Activated T-helper 9 cell treated with anti-CD3 and anti-CD28 coated beads, Interleukin-2, amount 50 U/mL, for 16 hours (primary cell): ENCODE measurements around the gene ALKBH6.
"Not testable (repeated sequence)": the region's sequence is repeated elsewhere in the genome, so short reads cannot be mapped to it uniquely, and the experiment has no call there.

Experiments
- DNase-seq: peaks from one replicate; pipeline ENCODE4 v3.0.0-alpha.2; 2020; ENCODE audit warnings: low read depth

The ALKBH6 gene

GRCh38 chr19:36014012-36014924 lies at the start of gene ALKBH6:
TSS of gene ALKBH6 (minus strand) at chr19:36014213. CDS start at chr19:36013397, 816 bp downstream.
- DNase-seq, result peak; percentile 99

- DNase-seq, result no peak
These were observed 47.4 kb upstream of the ALKBH6 start for GRCh38 chr19:36061367-36061766.

GRCh38 chr19:36060430-36060829 lies 46.4 kb upstream of the ALKBH6 start:
- no peak for DNase-seq

DNA sequence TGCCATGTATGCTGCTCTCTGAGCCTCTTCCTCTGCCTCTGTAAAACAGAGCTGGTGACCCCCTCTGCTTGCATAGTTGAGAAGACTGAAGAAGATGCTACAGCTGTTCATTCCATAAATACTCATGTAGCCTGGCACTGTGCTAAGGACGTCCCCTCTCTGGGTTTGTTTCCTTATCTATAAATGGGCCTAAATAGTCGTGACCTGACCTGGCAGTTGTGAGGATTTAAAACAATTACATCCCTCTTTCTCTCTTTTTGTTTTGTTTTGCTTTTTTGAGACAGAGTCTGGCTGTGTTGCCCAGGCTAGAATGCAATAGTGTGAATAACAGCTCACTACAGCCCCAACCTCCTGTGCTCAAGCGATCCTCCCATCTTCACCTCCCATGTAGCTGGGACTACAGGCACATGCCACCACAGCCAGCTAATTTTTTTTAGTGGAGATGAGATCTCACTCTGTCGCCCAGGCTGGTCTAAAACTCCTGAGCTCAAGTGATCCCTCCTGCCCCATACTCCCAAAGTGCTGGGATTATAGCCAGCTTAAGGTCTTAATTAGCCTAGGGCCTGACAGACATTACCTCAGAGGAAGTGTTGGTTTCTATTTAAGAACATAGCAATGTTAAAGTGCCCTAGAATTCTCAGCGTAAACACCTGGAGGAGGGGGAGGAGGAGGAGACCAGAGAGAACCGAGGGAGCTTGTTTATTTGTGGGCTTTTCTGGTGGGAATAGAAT lies 45.3 kb upstream of the ALKBH6 start:
- DNase-seq, result no peak

DNA sequence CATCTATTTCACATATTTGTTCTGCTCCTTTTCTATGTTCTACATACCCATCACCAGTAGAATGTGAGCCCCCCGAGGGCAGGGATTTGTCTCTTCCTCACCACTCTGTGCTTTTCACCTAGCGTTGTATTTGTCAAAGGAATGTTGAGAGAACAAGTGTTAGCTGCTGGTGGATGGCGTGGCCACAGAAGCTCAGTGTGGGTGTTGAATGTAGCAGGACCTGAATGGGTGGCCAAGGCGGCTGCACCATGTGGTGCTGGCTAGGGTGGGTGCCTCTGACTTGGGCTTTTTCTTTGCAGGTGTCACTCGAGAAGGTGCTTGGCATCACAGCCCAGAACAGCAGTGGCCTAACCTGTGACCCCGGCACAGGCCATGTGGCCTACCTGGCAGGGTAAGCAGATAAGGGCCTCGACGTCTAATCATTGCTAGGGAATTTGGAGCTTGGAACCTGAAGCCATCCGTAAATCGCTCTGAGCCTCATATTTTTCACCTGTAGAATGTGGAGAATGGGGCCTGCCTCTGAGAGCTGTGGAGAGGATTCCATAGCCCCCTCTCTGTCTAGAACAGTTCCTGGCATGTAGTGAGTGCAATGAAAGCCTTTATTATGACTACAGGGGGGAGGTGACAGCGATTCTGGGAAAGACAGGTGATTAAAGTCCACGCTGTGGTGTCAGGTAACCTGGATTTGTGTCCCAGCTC lies 44.6 kb upstream of the ALKBH6 start:
- no peak for DNase-seq

- peak; percentile 91 for DNase-seq
These were observed 41.0 kb upstream of the ALKBH6 start, which contains the start of gene WDR62 for GRCh38 chr19:36054733-36055686. TSS of gene WDR62 (plus strand) at chr19:36054897. CDS start at chr19:36054972, 75 bp downstream.

DNA sequence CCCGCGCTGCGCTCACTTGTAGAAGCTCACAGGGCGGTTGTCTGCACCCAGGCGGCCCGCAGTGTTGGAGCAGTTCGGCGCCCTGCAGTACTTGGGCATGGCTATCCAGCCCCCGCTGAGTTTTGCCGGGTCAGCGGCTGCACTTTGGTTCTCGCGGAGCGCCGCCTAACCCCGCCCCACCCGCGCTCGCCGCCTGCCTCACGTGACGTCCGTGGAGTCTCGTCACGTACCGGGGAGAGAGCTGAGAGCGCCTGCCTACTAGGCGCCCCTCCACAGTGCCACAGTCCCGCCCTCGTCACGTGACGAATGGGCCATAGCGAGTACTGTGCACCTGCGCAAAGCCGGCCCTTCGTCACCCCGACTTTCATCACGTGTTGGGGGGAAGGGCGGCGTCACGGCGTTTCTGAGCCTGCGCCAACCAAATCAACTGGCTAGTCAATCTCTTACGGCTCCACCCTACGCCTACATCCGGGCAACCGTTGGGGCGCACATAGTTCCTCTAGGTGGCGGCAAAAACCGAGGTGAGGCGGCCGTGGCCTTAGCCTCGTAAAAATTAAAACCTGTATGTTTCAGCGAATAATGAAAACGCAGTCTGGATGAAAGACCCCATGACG lies 40.2 kb upstream of the ALKBH6 start, which contains the start of gene THAP8:
Gene THAP8, minus strand, starts transcription at position 167 of the 614 bp plus-strand sequence. Its CDS starts 68 bp downstream, at position 99.
- peak; percentile 100 for DNase-seq

- DNase-seq, result no peak
These were observed 37.6 kb upstream of the ALKBH6 start for GRCh38 chr19:36051637-36052036.

- no peak for DNase-seq
These were observed 37.2 kb upstream of the ALKBH6 start for GRCh38 chr19:36051236-36051635.

GRCh38 chr19:36049080-36049698 lies 35.2 kb upstream of the ALKBH6 start:
- no peak for DNase-seq

GRCh38 chr19:36047835-36048234 lies 33.8 kb upstream of the ALKBH6 start:
- no peak for DNase-seq

GRCh38 chr19:36046443-36047050 lies 32.5 kb upstream of the ALKBH6 start:
- no peak for DNase-seq

GRCh38 chr19:36043952-36044351 lies 29.9 kb upstream of the ALKBH6 start:
- no peak for DNase-seq

GRCh38 chr19:36041831-36042230 lies 27.8 kb upstream of the ALKBH6 start:
- DNase-seq, result no peak

DNA sequence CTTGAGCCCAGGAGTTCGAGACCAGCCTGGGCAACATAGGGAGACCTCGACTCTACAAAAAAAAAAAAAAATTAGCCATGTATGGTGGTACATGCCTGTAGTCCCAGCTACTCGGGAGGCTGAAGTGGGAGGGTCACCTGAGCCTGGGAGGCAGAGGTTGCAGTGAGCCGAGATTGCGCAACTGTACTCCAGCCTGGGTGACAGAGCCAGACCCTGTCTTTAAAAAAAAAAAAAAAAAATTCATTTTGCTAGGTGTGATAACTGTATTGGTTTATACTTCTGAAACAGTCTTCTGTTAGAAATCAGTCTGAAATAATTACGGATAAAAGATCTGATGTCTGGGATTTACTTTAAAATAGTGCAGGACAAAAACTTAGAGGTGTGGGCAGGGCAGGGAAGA lies 27.1 kb upstream of the ALKBH6 start:
- not testable (repeated sequence) for DNase-seq

DNA sequence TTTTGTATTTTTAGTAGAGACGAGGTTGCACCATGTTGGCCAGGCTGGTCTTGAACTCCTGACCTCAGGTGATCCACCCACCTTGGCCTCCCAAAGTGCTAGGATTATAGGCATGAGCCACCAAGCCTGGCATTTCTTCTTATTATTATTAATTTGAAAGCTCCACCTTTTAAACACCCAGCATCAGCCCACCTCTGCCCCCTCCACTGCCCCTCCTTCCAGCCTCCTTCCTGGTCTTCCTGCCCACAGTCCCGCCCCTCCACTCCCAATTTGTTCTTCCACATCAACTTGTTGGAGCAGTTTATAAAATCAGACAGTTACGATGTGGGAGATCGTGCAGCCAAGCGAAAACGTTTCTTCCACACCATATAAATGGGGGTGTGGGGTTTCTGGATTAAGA lies 26.5 kb upstream of the ALKBH6 start:
- DNase-seq, result no peak

DNA sequence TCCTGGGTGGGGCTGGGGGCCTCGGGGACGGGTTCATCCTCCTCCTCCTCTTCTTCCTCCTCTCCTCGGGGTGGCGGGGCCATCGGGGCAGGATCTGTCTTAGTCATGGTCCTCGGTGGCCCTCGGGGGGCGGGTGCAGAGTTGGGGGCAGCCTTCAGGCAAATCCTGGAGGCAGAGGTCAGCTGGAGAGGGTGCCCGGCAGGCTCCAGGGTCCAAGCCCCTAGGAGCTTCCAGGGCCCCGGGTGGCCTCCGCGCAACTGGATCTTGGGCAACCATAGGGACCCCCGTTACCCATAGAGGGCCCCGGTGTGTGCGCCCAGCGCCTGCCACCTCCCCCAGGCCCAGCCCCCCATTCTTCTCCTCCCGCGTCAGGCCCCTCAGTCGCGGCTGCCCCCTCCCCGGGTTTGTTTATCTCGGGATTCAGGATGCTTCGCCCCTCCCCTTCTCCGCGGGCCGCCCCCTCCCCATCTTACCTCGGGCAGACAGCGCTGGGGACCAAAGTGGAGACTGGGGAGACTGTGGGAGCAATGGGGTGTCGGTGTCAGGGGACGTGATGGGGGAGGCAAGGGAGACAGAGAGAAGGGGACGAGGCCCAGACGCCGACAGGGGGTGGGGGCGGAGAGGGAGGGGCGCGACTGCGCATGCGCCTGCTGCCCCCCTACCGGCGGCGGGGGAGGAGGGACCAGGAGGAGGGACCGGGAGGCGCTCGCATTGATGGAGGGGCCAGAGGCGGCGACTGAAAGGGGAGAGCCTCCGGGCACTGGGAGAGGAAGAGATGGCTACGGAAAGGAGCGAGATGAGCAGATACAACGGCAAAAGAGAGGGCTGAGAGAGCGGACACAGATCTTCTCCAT lies 18.5 kb upstream of the ALKBH6 start, which contains the start of gene CLIP3:
Gene CLIP3, minus strand, starts transcription at position 623 of the 854 bp plus-strand sequence. Its CDS starts 516 bp downstream, at position 107.
- no peak for DNase-seq

GRCh38 chr19:36031308-36031707 lies 17.3 kb upstream of the ALKBH6 start:
- DNase-seq, result no peak
